ENCODE results near the gene CGB3. TPM values are rescaled to one million over a fixed set of nuclear protein-coding genes. Genes with fewer than 3 reads are reported as not detected.

CGB3 gene
- total and polyA plus RNA-seq, 10 of the 15 experiments (the other 5 are each of a cell fraction or from before 2014, with no cell fraction given) = not detected

GRCh38 chr19:49017666-49018351, 6.3 kb downstream of the CGB3 start:
- CTCF ChIA-PET = interaction anchor here (0.8 to 3.1 kb wide), 4 partner anchors 20 to 89 kb away, joined by 3 to 14 read pairs (median 4); partner anchors contain the start of genes GYS1 and RUVBL2
- FAIRE-seq = no peak

More at GRCh38 chr19:49017666-49018351, 6.3 kb downstream of the CGB3 start:
- ChIA-PET POLR2A (no interaction called here), SMC1A (ENCODE audit: uncharacterized antibody, unreplicated experiment) (no interaction called here), RAD21 (ENCODE audit: unreplicated experiment) (no interaction called here)
- intact Hi-C loops (cut with micrococcal nuclease; ENCODE audit: unreplicated experiment) = no loop called here
- Histone ChIP-seq H3K4me1 (ENCODE audit: control insufficient read depth, insufficient read depth, low read length) (peaks cover 15% of the 10 kb centered on the region), H4K20me1 (ENCODE audit: control insufficient read depth, insufficient read depth) (no peaks in the 10 kb centered on the region), H3K36me3 (ENCODE audit: control insufficient read depth in 2 of 2, insufficient read depth in 2 of 2, low read length in 1 of 2) (peaks cover 0 to 6% of the 10 kb centered on the region in 2 experiments; a peak in 2 of 4 replicates), H3K9me3 (replicated peaks; ENCODE audit: control insufficient read depth, insufficient read depth, low read length) (no peaks in the 10 kb centered on the region), H3K27ac (ENCODE audit: control insufficient read depth, insufficient read depth) (no peak overlapping the region), H3K27me3 (replicated peaks in 1 of 2; ENCODE audit: control insufficient read depth in 2 of 2, insufficient read depth in 2 of 2, low read length in 1 of 2) (no peaks in the 10 kb centered on the region), H3K4me2 (ENCODE audit: control insufficient read depth, insufficient read depth) (peak overlapping the region; percentile 82), H3K4me3 (peak overlapping the region; percentile 58; the same call in 1 of the 2 replicates), H3K9ac (ENCODE audit: control insufficient read depth, insufficient read depth, low read length) (no peak overlapping the region), H3K79me2 (ENCODE audit: control insufficient read depth, insufficient read depth, low read length) (no peaks in the 10 kb centered on the region), H2AFZ (ENCODE audit: control insufficient read depth, low read depth, low read length) (no peak overlapping the region)
- no TSS peak for BruUV-seq (replicated peaks)
- peak; percentile 91 for ATAC-seq
- 2% methylated on average over 52 of the region's 62 CpGs for WGBS (ENCODE audit: insufficient coverage, insufficient replicate concordance, low lambda C conversion rate, missing lambda C conversion rate)
- TF ChIP-seq EGR1 (IDR thresholded peaks at IDR 0.05; ENCODE audit: borderline replicate concordance in 1 of 2, low read depth in 2 of 2, low read length in 2 of 2) (peak in 1 of 2 experiments; percentile 62; a peak in 1 of 3 replicates), ELK1 (IDR thresholded peaks at IDR 0.05; ENCODE audit: low read depth, low read length) (no peak), NR2C1 (IDR thresholded peaks at IDR 0.05) (0 out of 2 replicates have a peak, but pooled peaks have one; percentile 5), CTCF (IDR thresholded peaks at IDR 0.05 in 2 of 3, conservative IDR thresholded peaks at IDR 0.05 in 1 of 3; ENCODE audit: control insufficient read depth in 2 of 3, extremely low read depth in 1 of 3, insufficient read depth in 1 of 3, low read depth in 3 of 3, low read length in 3 of 3) (peak; percentile 55 to 76 (median 56)), LARP7 (IDR thresholded peaks at IDR 0.05) (peak; percentile 64; the same call in 1 of the 2 replicates), EZH2 (IDR thresholded peaks at IDR 0.05; ENCODE audit: borderline replicate concordance, control insufficient read depth, low read depth, low read length) (no peak), CREB1 (IDR thresholded peaks at IDR 0.05; ENCODE audit: low read depth) (peak; percentile 76), RUNX3 (IDR thresholded peaks at IDR 0.05; ENCODE audit: low read length) (0 out of 2 replicates have a peak, but pooled peaks have one; percentile 7), TARDBP (IDR thresholded peaks at IDR 0.05; ENCODE audit: borderline replicate concordance) (peak; percentile 67; the same call in 1 of the 2 replicates), NR2F1 (conservative IDR thresholded peaks at IDR 0.05) (0 out of 2 replicates have a peak, but pooled peaks have one; percentile 9), TCF7 (IDR thresholded peaks at IDR 0.05; ENCODE audit: borderline replicate concordance) (no peak), POU2F2 (IDR thresholded peaks at IDR 0.05; ENCODE audit: borderline replicate concordance, low read depth, low read length) (no peak), SREBF2 (IDR thresholded peaks at IDR 0.05; ENCODE audit: low read length) (no peak), RAD21 (IDR thresholded peaks at IDR 0.05; ENCODE audit: insufficient read depth, low read depth, low read length) (0 out of 2 replicates have a peak, but pooled peaks have one; percentile 14), GATAD2B (conservative IDR thresholded peaks at IDR 0.05; ENCODE audit: low read depth) (peak; percentile 53; the same call in 1 of the 2 replicates), POLR2A (IDR thresholded peaks at IDR 0.05; ENCODE audit: low read depth, low read length) (no peak), BHLHE40 (IDR thresholded peaks at IDR 0.05; ENCODE audit: borderline replicate concordance in 1 of 2, low read depth in 2 of 2, low read length in 1 of 2) (peak in 1 of 2 experiments; percentile 33; a peak in 1 of 4 replicates), MXI1 (IDR thresholded peaks at IDR 0.05; ENCODE audit: low read depth, low read length) (peak; percentile 20; the same call in 1 of the 2 replicates), IKZF1 (conservative IDR thresholded peaks at IDR 0.05) (0 out of 2 replicates have a peak, but pooled peaks have one; percentile 50), CREM (IDR thresholded peaks at IDR 0.05; ENCODE audit: low read depth) (peak; percentile 43; the same call in 1 of the 2 replicates)
- in situ Hi-C loops (cut with MboI) = no loop called here
- DNase-seq (ENCODE audit: low read depth, low spot score) = no peak

All from GM12878 (cell line).